ENCODE results near the gene KRT2.

KRT2 gene

DNA sequence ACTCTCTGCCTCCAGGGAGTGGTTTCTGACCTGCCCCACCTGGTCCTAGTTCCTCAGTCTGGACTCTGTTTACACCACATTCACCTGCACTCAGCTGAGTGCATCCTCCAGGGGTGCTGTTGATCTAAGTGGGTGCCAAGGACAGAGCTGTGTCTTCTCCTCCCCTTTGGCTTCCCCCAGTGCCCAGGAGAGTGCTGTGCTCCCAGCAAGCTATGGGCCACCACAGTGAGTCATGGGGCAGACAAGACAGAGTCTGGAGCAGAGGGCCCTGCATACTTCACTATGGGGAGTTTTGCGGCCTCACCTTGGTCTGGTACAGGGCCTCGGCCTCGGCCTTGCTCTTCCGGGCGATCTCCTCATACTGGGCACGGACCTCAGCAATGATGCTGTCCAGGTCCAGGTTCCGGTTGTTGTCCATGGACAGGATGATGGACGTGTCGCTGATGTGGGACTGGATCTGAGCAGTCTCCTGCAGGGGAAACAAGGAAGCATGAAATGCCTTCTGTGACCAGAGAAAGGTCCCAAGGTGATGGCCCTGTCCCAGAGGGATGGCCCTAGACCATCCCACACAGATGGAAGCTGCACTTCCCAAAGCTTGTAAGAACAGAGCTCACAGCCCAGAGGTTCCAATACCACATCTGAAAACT, 38.5 kb downstream of the KRT2 start:
- no peak for DNase-seq

DNA sequence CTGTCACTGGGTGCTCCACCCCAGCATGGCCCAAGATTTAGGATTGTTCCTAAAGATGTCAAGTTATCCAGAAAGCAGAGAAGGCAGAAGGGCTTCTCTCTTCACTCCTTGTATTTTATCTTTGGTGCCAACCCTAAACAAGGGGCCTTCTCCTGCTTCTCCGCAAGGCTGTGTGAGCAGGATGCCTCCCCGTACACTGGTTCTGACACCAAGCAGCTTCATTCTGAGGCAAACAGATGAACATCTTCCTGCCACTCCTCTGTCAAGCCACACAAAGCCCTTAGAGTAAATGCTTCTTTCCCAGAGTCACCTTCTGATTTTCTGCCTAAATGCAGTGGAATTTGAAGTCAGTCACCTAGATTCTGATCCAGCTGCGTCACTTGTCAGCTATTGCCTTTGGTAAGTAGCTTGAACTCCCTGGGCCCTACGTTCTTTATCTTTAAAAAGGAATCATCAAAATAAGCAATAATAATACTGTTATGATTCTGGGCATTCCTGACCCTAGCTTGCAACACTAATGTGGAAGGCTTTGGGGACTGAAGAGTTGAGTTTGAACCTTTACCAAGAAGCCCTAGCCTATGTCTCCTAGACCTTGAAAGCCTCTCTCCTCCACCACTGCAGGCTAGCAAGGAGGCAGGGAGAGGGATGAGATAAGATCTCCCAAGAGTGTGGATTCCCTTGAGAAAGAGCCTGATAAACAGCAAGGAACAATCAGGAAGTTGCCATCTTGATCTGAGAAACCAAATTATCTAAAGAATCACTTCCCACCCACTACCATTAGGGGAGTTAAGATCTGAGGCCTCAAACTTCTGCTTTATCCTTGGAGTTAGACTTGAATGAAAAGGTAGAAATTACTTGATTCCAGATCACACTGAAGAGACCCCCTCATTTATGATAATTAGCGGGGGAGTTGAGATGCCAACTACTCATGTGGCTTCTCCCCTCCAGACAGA, 39.3 kb downstream of the KRT2 start:
- DNase-seq: no peak

GRCh38 chr12:52611080-52611468, 40.9 kb downstream of the KRT2 start:
- no peak for DNase-seq

DNA sequence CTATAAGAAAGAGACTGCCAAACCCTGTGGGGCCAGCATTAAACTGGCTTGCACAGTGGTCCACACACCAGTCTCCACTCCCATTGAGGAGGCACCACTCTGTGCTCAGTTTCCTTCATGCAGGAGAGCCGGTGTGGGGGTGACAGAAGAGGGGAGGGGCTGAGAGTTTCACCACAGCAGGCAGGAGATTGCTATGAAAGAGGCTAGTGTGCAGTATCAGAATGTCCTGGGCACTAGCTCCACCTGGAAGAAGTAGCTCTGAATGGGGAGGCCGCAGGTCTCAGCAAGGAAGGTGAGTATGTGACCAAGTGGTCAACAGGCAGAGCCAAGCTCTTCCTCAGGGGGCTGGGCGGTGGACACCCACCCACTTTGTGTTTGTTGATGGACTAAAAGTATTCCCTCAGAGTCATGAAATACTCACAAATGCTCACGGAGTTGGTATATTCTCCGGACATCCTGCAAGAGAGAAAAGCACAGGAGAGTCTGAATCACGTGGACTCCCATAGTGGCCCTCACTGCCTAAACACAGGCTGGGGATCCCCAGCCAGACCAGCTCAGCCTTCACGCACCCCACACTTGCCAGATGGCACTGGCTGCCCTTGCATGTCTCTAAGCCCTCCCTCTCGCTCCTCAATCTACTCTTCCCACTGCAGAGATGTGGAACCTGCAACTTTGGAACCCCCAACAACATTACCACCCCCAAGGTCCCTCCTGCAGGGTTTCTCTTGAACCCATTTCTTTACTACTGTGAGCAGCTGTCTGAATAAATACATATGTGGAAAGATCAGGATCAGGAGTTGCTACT, 43.0 kb downstream of the KRT2 start:
- DNase-seq: no peak

- no peak for DNase-seq
These were observed 43.9 kb downstream of the KRT2 start for GRCh38 chr12:52608161-52608560.

DNA sequence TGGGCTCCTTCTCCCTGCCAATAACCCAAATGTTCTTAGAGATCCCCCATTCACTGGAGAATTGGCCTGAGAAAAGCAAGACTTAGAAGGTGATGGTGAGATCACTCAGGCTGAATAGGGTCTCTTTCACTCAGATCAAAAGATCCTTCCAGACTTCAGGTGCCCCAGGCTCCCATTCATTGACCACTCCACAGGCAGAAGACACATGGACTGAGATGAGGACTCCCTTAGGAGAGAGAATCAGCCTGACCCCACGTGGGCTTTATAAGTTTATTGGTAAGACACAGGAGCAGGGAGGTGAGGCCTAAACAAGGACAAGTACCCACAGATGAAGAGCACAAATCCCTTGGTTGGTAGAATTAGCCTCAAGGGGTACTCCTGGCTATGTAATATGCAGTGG, 44.7 kb downstream of the KRT2 start:
- DNase-seq: no peak

GRCh38 chr12:52606581-52607218, 45.3 kb downstream of the KRT2 start:
- no peak for DNase-seq

GRCh38 chr12:52606096-52606495, 45.9 kb downstream of the KRT2 start:
- no peak for DNase-seq

GRCh38 chr12:52605542-52605941, 46.5 kb downstream of the KRT2 start:
- no peak for DNase-seq

DNA sequence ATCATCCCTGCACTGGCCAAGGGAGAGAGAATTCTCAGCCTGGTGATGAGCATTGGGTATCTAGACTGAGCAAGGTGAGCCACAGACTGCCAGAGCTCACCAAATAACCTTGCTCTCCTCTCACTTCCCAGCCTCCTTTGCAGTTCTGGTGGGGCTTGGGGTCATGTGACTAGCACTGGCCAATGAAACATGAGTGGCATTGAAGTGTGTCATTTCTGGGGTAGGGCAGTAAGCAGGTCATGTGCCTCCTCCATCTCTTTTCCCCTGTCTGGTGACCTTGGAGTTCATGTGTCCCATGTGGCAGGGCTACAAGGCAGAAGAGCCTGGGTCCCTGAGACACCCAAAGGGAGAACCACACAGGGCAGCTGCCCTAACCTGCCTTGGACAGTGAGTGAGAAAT, 47.2 kb downstream of the KRT2 start:
- DNase-seq: no peak

DNA sequence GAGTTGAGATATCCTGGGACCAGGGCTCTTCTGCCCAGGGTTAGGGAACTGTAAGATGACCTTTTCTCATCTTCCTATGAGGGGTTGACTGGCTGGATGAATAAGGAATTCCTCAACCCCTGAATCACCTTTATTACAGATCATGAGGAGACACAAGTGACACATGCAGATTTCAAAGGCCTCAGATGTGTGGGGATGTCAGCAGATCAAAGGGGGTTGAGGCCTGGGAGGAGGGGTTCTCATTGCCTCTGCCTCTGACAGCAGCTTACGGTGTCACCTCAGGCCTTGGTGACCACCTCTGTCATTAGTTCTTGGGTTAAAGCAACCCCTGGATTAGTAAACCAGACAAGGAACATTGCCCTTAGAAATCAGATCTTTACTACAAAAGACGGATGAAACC, 48.7 kb downstream of the KRT2 start:
- DNase-seq: no peak

- no peak for DNase-seq
These were observed 49.5 kb downstream of the KRT2 start for GRCh38 chr12:52602552-52602951.

- no peak for DNase-seq
These were observed 50.3 kb downstream of the KRT2 start for GRCh38 chr12:52601671-52602070.

GRCh38 chr12:52600941-52601481, 51.0 kb downstream of the KRT2 start, which contains the start of gene KRT72:
KRT72 (minus strand) TSS chr12:52601463; CDS start chr12:52601452, 11 bp downstream.
- DNase-seq: no peak

GRCh38 chr12:52600475-52600874, 51.5 kb downstream of the KRT2 start:
- DNase-seq: no peak

GRCh38 chr12:52600071-52600470, 51.9 kb downstream of the KRT2 start:
- no peak for DNase-seq

GRCh38 chr12:52598966-52599365, 53.0 kb downstream of the KRT2 start:
- no peak for DNase-seq

All from activated effector memory CD4-positive, alpha-beta T cell treated with Interleukin-2 at 50 U/mL for 16 hours (primary cell).